Liver (tissue), 3 donors: Measurements from ENCODE around the gene C10orf120.

Experiments
- EGR1 ChIP-seq, 2 donors: IDR thresholded peaks; 2 replicates each; pipeline ENCODE4 v1.6.1; 2016 to 2018; ENCODE audit warnings: antibody characterized with exemption in 2 of 2, low read depth in 2 of 2
- GABPA ChIP-seq, 2 donors: IDR thresholded peaks in 1 of 2; conservative IDR thresholded peaks in 1 of 2; 2 replicates each; pipeline ENCODE4 v1.6.1; 2016; ENCODE audit warnings: antibody characterized with exemption in 2 of 2, mild to moderate bottlenecking in 1 of 2, moderate library complexity in 1 of 2
- JUND ChIP-seq, 2 donors: IDR thresholded peaks; 2 replicates each; pipeline ENCODE4 v1.6.1; 2016; ENCODE audit warnings: antibody characterized with exemption in 2 of 2
- NR2F2 ChIP-seq: IDR thresholded peaks from 2 replicates; pipeline ENCODE4 v1.6.1; 2016; ENCODE audit warnings: antibody characterized with exemption
- RAD21 ChIP-seq, 2 donors: IDR thresholded peaks; 2 replicates each; pipeline ENCODE4 v1.6.1; 2016; ENCODE audit warnings: antibody characterized with exemption in 2 of 2, mild to moderate bottlenecking in 2 of 2
- SP1 ChIP-seq: IDR thresholded peaks from 2 replicates; pipeline ENCODE4 v1.6.1; 2018; ENCODE audit warnings: antibody characterized with exemption, mild to moderate bottlenecking
- TF ChIP-seq, protein P1 (sequence below): fragments of 150-350 bp; IDR thresholded peaks from 2 replicates; pipeline ENCODE4 v1.5.1; 2017; ENCODE audit warnings: improper control_type of control experiment, low read depth, low read length; ENCODE audit not compliant: missing input control
- TF ChIP-seq, protein P2 (sequence below): IDR thresholded peaks from 2 replicates; pipeline ENCODE4 v1.6.1; 2016; ENCODE audit warnings: antibody characterized with exemption
- TF ChIP-seq, protein P3 (sequence below): IDR thresholded peaks from 2 replicates; pipeline ENCODE4 v1.6.1; 2016; ENCODE audit warnings: antibody characterized with exemption, mild to moderate bottlenecking
- TF ChIP-seq, protein P4 (sequence below): IDR thresholded peaks from 2 replicates; pipeline ENCODE4 v1.6.1; 2016; ENCODE audit warnings: antibody characterized with exemption
- donor health status: healthy.
- donor health status: healthy.

DNA sequence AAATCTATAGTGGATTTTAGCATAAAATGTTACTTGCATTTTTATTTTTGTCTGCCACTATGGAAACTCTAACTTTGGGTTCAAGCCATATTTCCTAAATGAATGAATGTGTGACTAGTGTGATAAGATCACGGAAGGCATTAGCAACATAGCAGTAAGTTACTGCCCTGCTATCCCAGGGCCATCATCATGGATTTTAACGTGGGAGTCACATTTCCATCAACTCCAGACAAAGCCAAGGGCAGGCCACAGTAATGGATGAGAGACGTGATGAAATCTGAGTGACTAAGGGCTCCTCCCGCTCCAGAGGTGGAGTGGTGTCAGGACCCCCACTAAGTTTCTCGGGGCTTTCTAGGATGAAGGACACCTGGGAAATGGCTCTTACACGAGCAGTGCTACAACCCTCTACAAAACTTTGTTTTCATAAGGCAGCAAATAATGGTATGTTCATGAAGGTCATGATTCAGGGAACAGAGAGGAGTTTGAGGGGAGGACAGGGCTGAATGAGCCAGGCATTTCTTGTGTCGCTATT is 34.3 kb downstream of the C10orf120 start:
- TF ChIP-seq, protein P1, sequence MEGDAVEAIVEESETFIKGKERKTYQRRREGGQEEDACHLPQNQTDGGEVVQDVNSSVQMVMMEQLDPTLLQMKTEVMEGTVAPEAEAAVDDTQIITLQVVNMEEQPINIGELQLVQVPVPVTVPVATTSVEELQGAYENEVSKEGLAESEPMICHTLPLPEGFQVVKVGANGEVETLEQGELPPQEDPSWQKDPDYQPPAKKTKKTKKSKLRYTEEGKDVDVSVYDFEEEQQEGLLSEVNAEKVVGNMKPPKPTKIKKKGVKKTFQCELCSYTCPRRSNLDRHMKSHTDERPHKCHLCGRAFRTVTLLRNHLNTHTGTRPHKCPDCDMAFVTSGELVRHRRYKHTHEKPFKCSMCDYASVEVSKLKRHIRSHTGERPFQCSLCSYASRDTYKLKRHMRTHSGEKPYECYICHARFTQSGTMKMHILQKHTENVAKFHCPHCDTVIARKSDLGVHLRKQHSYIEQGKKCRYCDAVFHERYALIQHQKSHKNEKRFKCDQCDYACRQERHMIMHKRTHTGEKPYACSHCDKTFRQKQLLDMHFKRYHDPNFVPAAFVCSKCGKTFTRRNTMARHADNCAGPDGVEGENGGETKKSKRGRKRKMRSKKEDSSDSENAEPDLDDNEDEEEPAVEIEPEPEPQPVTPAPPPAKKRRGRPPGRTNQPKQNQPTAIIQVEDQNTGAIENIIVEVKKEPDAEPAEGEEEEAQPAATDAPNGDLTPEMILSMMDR = no peak
- TF ChIP-seq, protein P2, sequence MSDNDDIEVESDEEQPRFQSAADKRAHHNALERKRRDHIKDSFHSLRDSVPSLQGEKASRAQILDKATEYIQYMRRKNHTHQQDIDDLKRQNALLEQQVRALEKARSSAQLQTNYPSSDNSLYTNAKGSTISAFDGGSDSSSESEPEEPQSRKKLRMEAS = no peak
- TF ChIP-seq JUND (IDR thresholded peaks at IDR 0.05) (no peak), NR2F2 (no peak), GABPA (IDR thresholded peaks at IDR 0.05 in 1 of 2, conservative IDR thresholded peaks at IDR 0.05 in 1 of 2) (no peak), EGR1 (IDR thresholded peaks at IDR 0.05; ENCODE audit: low read depth in 2 of 2) (no peak), SP1 (no peak), RAD21 (IDR thresholded peaks at IDR 0.05) (no peak)
- TF ChIP-seq, protein P3, sequence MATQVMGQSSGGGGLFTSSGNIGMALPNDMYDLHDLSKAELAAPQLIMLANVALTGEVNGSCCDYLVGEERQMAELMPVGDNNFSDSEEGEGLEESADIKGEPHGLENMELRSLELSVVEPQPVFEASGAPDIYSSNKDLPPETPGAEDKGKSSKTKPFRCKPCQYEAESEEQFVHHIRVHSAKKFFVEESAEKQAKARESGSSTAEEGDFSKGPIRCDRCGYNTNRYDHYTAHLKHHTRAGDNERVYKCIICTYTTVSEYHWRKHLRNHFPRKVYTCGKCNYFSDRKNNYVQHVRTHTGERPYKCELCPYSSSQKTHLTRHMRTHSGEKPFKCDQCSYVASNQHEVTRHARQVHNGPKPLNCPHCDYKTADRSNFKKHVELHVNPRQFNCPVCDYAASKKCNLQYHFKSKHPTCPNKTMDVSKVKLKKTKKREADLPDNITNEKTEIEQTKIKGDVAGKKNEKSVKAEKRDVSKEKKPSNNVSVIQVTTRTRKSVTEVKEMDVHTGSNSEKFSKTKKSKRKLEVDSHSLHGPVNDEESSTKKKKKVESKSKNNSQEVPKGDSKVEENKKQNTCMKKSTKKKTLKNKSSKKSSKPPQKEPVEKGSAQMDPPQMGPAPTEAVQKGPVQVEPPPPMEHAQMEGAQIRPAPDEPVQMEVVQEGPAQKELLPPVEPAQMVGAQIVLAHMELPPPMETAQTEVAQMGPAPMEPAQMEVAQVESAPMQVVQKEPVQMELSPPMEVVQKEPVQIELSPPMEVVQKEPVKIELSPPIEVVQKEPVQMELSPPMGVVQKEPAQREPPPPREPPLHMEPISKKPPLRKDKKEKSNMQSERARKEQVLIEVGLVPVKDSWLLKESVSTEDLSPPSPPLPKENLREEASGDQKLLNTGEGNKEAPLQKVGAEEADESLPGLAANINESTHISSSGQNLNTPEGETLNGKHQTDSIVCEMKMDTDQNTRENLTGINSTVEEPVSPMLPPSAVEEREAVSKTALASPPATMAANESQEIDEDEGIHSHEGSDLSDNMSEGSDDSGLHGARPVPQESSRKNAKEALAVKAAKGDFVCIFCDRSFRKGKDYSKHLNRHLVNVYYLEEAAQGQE = no peak
- TF ChIP-seq, protein P4, sequence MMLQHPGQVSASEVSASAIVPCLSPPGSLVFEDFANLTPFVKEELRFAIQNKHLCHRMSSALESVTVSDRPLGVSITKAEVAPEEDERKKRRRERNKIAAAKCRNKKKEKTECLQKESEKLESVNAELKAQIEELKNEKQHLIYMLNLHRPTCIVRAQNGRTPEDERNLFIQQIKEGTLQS = no peak
